OCI-LY7 (cell line): ENCODE measurements around the gene SGF29. TPM values are rescaled to one million over a fixed set of nuclear protein-coding genes. Genes with fewer than 3 reads are reported as not detected.
"Not testable (repeated sequence)": the region's sequence is repeated elsewhere in the genome, so short reads cannot be mapped to it uniquely, and the experiment has no call there.

Experiments
- BruUV-seq: library from RNA; stranded (reverse); fragments of 400-500 nt; replicated peaks from 2 replicates; lab custom pipeline; 2021; lab: Mats Ljungman, UMichigan
- CTCF ChIA-PET: fragments of 300-600 bp; sonication (Branson Sonifier 250); formaldehyde crosslinking; loops from one replicate; lab custom pipeline; 2022; ENCODE audit warnings: antibody characterized with exemption; ENCODE audit not compliant: unreplicated experiment; lab: Charles Lee
- POLR2A ChIA-PET: fragments of 300-600 bp; sonication (Branson Sonifier 250); formaldehyde crosslinking; loops from one replicate; lab custom pipeline; 2022; ENCODE audit warnings: antibody characterized with exemption; lab: Charles Lee
- DNase-seq: peaks from one replicate; pipeline ENCODE4 v3.0.0-alpha.2; 2015; ENCODE audit warnings: low spot score
- H2AFZ ChIP-seq: fragments of 200-600 bp; sonication (generic), shearing (Covaris generic); 2 replicates; pipeline ENCODE4 v1.6.1; 2014; ENCODE audit warnings: mild to moderate bottlenecking, antibody characterized with exemption, low read length, moderate library complexity
- H3K27ac ChIP-seq: fragments of 200-600 bp; sonication (generic); 2 replicates; pipeline ENCODE4 v1.5.1; 2014; ENCODE audit warnings: mixed run types, low read depth, mild to moderate bottlenecking, moderate library complexity, low read length, inconsistent platforms; ENCODE audit not compliant: poor library complexity, severe bottlenecking
- H3K36me3 ChIP-seq: fragments of 200-600 bp; sonication (generic); 2 replicates; pipeline ENCODE4 v1.6.1; 2014; ENCODE audit warnings: mild to moderate bottlenecking, antibody characterized with exemption, low read length, moderate library complexity, mixed read lengths; ENCODE audit not compliant: insufficient read depth
- H3K4me1 ChIP-seq: fragments of 200-600 bp; sonication (generic); 2 replicates; pipeline ENCODE4 v1.5.1; 2014; ENCODE audit warnings: mild to moderate bottlenecking, low read length; ENCODE audit not compliant: insufficient read depth, poor library complexity, severe bottlenecking
- H3K4me2 ChIP-seq: fragments of 200-600 bp; sonication (generic); 2 replicates; pipeline ENCODE4 v1.6.1; 2014; ENCODE audit warnings: mild to moderate bottlenecking, low read length
- H3K4me3 ChIP-seq: fragments of 200-600 bp; sonication (generic); 2 replicates; pipeline ENCODE4 v1.5.1; 2014; ENCODE audit warnings: mild to moderate bottlenecking, low read depth, low read length; ENCODE audit not compliant: poor library complexity, severe bottlenecking
- H3K79me2 ChIP-seq: fragments of 200-600 bp; sonication (generic); 2 replicates; pipeline ENCODE4 v1.6.1; 2016; ENCODE audit warnings: low read depth, mild to moderate bottlenecking, low read length, moderate library complexity, mixed read lengths; ENCODE audit not compliant: insufficient read depth
- H3K9me2 ChIP-seq: fragments of 200-600 bp; sonication (generic); 2 replicates; pipeline ENCODE4 v1.6.1; 2016; ENCODE audit warnings: mild to moderate bottlenecking, low read length, mixed read lengths; ENCODE audit not compliant: insufficient read depth
- H3K9me3 ChIP-seq: fragments of 200-600 bp; sonication (generic); 2 replicates; pipeline ENCODE4 v1.6.1; 2014; ENCODE audit warnings: mild to moderate bottlenecking, mixed run types, low read length, mixed read lengths
- H4K20me1 ChIP-seq: fragments of 200-600 bp; sonication (generic); 2 replicates; pipeline ENCODE4 v1.6.1; 2014; ENCODE audit warnings: mild to moderate bottlenecking, antibody characterized with exemption, low read length, moderate library complexity, mixed read lengths; ENCODE audit not compliant: insufficient read depth
- intact Hi-C: fragments of 100-400 bp; cut with micrococcal nuclease; formaldehyde crosslinking; loops from one replicate; pipeline ENCODE4 v1.10.0; 2022; ENCODE audit not compliant: unreplicated experiment
- total RNA-seq, 2 experiments: library from RNA; depleted of rRNA in 1 of 2; stranded (reverse); fragments of >200 nt in 1 of 2; shearing (Covaris generic) in 1 of 2; gene quantifications; 2 replicates each; pipeline ENCODE4 v1.2.3, GENCODE V29; 2014 to 2022

Gene SGF29
- total RNA-seq, 2 experiments from 2014 or later = 22.6 to 32.0 TPM

DNA sequence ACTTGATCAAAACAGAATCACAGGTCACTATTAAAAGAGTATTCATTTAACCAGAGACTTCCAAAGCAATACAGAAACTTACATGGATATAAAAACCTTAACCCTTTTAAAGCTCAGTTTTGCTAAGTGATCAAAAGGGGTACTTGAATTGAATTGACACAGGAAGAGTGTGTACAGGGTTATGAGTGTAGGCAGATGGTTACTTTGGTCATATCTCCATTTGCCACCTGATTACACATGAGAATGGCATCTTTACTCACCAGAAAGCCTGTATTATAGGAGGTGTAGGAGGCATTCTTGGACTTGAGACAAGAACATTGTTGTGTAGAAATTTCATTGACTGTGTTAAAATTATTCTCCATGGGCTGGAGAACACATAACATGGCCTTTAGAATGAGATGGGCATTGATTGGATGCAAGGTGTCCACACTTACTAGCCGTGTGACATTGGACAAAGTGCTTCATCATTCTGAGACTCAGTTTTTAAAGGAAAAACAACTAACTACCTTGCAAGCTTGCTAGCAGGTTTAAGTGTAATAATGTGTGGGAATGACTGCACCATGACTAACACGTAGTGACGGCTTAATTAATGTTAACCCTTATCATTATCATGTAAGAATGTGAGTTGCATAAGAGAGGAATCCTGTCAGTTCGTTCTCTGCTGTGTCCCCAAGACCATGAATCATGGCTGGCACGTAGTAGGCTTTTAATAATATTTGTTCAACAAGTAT, 82.5 kb downstream of the SGF29 start:
- intact Hi-C loops, H3K4me2 ChIP-seq: not testable (repeated sequence)

GRCh38 chr16:28637765-28638164, 84.0 kb downstream of the SGF29 start, which contains the start of gene NPIPB8:
TSS of gene NPIPB8 (plus strand) at chr16:28638065. CDS start at chr16:28638361, 296 bp downstream.
- intact Hi-C loops, H2AFZ ChIP-seq, H3K4me3 ChIP-seq, H3K9me3 ChIP-seq, POLR2A ChIA-PET, H3K36me3 ChIP-seq, H3K4me1 ChIP-seq, H3K27ac ChIP-seq, CTCF ChIA-PET, H3K79me2 ChIP-seq, H3K4me2 ChIP-seq, H4K20me1 ChIP-seq, BruUV-seq, H3K9me2 ChIP-seq, DNase-seq: not testable (repeated sequence)

More for the DNA sequence above, 82.5 kb downstream of the SGF29 start:
- BruUV-seq, H3K36me3 ChIP-seq, CTCF ChIA-PET, H3K9me2 ChIP-seq, H2AFZ ChIP-seq, POLR2A ChIA-PET, H3K4me1 ChIP-seq, H3K79me2 ChIP-seq, H3K4me3 ChIP-seq, DNase-seq, H3K9me3 ChIP-seq, H4K20me1 ChIP-seq, H3K27ac ChIP-seq: not testable (repeated sequence)

DNA sequence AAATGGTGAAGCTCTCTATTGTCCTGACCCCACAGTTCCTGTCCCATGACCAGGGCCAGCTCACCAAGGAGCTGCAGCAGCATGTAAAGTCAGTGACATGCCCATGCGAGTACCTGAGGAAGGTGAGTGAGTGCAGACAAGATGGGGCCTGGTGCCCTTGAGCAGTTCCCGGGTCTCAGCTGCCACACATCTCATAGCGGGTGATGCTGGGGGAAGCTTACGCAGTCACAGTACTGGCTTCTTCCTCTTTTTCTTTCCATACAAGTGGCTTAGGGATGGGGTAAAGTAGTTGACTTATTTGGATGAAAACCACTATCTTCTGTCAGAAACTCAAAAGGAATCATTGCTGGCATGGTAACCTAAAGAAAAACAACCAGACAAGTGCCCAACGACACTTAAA, 84.6 kb downstream of the SGF29 start:
- intact Hi-C loops, H3K4me1 ChIP-seq, POLR2A ChIA-PET, H3K36me3 ChIP-seq, H3K79me2 ChIP-seq, DNase-seq, H3K9me3 ChIP-seq, BruUV-seq, H3K27ac ChIP-seq, CTCF ChIA-PET, H2AFZ ChIP-seq, H3K4me3 ChIP-seq, H3K4me2 ChIP-seq, H4K20me1 ChIP-seq, H3K9me2 ChIP-seq: not testable (repeated sequence)

- CTCF ChIA-PET, H3K4me3 ChIP-seq, H3K9me3 ChIP-seq, intact Hi-C loops, BruUV-seq, H2AFZ ChIP-seq, H3K9me2 ChIP-seq, H3K36me3 ChIP-seq, H3K4me1 ChIP-seq, H3K79me2 ChIP-seq, POLR2A ChIA-PET, H3K27ac ChIP-seq, H4K20me1 ChIP-seq, DNase-seq: not testable (repeated sequence)
- 0 out of 2 replicates have a peak overlapping the region, but pooled peaks have one; percentile 23 for H3K4me2 ChIP-seq
These were observed 86.2 kb downstream of the SGF29 start for GRCh38 chr16:28639959-28640358.

Other genes with a start within 250 kb of the SGF29 start
- gene NPIPB6, start 190.4 kb upstream of the SGF29 start, total RNA-seq (2014; rRNA removed; shearing (Covaris generic)) = 5.0 and 5.3 TPM in 2 replicates
- 12.1 and 16.1 TPM in 2 replicates for gene NPIPB6, start 190.4 kb upstream of the SGF29 start, total RNA-seq (2022)
- gene EIF3CL, start 150.1 kb upstream of the SGF29 start, total RNA-seq (2014; rRNA removed; shearing (Covaris generic)) = 73.3 and 120 TPM in 2 replicates
- 71.1 and 139 TPM in 2 replicates for gene EIF3CL, start 150.1 kb upstream of the SGF29 start, total RNA-seq (2022)
- gene NPIPB7, start 81.6 kb upstream of the SGF29 start, total RNA-seq (2014; rRNA removed; shearing (Covaris generic)) = 0.32 TPM in 1 of 2 replicates, not detected in the other
- 0.98 and 1.1 TPM in 2 replicates for gene NPIPB7, start 81.6 kb upstream of the SGF29 start, total RNA-seq (2022)
- 29.7 and 45.5 TPM in 2 replicates for gene CLN3, start 61.8 kb upstream of the SGF29 start, total RNA-seq (2014; rRNA removed; shearing (Covaris generic))
- gene CLN3, start 61.8 kb upstream of the SGF29 start, total RNA-seq (2022) = 35.2 and 42.3 TPM in 2 replicates
- gene APOBR, start 59.3 kb upstream of the SGF29 start, total RNA-seq (2014; rRNA removed; shearing (Covaris generic)) = 0.47 and 1.3 TPM in 2 replicates
- 2.5 and 3.4 TPM in 2 replicates for gene APOBR, start 59.3 kb upstream of the SGF29 start, total RNA-seq (2022)
- gene IL27, start 47.1 kb upstream of the SGF29 start, total RNA-seq (2014; rRNA removed; shearing (Covaris generic)) = not detected in 2 replicates
- not detected in 2 replicates for gene IL27, start 47.1 kb upstream of the SGF29 start, total RNA-seq (2022)
- gene NUPR1, start 14.9 kb upstream of the SGF29 start, total RNA-seq (2014; rRNA removed; shearing (Covaris generic)) = not detected in 2 replicates
- not detected in 2 replicates for gene NUPR1, start 14.9 kb upstream of the SGF29 start, total RNA-seq (2022)
- 2.1 and 5.8 TPM in 2 replicates for gene SULT1A2, start 43.1 kb downstream of the SGF29 start, total RNA-seq (2014; rRNA removed; shearing (Covaris generic))
- gene SULT1A2, start 43.1 kb downstream of the SGF29 start, total RNA-seq (2022) = 3.0 and 3.7 TPM in 2 replicates
- gene SULT1A1, start 56.1 kb downstream of the SGF29 start, total RNA-seq (2014; rRNA removed; shearing (Covaris generic)) = 36.1 and 41.0 TPM in 2 replicates
- 59.4 and 61.2 TPM in 2 replicates for gene SULT1A1, start 56.1 kb downstream of the SGF29 start, total RNA-seq (2022)
- 0.50 TPM in 1 of 2 replicates, not detected in the other for gene NPIPB8, start 84.1 kb downstream of the SGF29 start, total RNA-seq (2014; rRNA removed; shearing (Covaris generic))
- gene NPIPB8, start 84.1 kb downstream of the SGF29 start, total RNA-seq (2022) = 1.6 and 2.7 TPM in 2 replicates
- gene EIF3C, start 157.5 kb downstream of the SGF29 start, total RNA-seq (2014; rRNA removed; shearing (Covaris generic)) = 259 and 284 TPM in 2 replicates
- gene EIF3C, start 157.5 kb downstream of the SGF29 start, total RNA-seq (2022) = 727 and 840 TPM in 2 replicates
- 2.9 and 3.6 TPM in 2 replicates for gene NPIPB9, start 197.9 kb downstream of the SGF29 start, total RNA-seq (2014; rRNA removed; shearing (Covaris generic))
- gene NPIPB9, start 197.9 kb downstream of the SGF29 start, total RNA-seq (2022) = 7.1 and 10.7 TPM in 2 replicates